ENCODE measurements around the gene SLX4. TPM values are rescaled to one million over a fixed set of nuclear protein-coding genes. Genes with fewer than 3 reads are reported as not detected.

The SLX4 gene
- total RNA-seq, 5 donors from 2014 or later (not counting 1 experiment from before 2014, with no cell fraction given) = 6.3 to 9.4 (median 8.5) TPM

DNA sequence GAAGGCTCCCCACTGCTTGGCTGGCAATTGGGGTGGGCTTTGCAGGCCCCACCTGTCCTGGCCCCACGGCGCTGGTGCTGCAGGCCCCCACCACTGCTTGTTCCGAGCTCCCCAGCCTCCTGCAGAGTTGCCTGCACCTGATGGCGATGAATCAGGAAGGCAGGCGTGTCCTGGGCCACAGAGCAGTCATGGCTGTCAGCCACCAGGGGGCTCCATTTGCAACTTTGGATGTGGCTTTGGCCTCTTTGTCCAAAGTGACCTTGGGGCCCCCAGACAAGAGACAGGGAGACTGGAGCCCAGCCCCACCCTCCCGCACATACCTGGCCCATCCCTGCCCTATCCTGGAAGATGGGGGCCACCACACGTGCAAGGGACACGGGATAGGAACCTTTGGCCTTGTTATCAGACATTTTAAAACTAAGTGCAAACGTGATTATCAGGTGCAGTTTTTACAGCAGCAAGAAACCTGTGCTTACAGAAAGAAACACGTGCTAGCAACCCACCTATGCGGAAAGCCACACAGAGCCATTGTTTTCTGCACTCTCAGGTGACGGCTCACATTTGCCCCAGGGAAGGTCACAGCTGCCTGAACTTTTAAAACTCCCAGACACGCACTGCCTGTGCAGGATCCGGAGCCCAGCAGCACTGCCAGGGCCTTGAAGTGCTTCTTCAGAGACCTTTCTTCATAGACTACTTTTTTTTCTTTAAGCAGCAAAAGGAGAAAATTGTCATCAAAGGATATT is 43.0 kb upstream of the SLX4 start, which contains the start of gene DNASE1:
Gene DNASE1, plus strand, starts transcription at position 443 of the 743 bp plus-strand sequence. CDS start 683 bp downstream, outside the sequence.
- H3K4me3 Mint-ChIP-seq = no peak within 1 kb of the TSS
- WGBS (ENCODE audit: insufficient coverage) = 80% methylated on average over 14 of the region's 14 CpGs
- ChIA-PET POLR2A (no interaction called here), CTCF (interaction anchor here in 1 of 2 donors (0.6 kb wide), 1 partner anchor 225 kb away, joined by 3 read pairs; no protein-coding TSS in a partner anchor)
- peak within 1 kb of the TSS in 1 of 2 donors; percentile 56 for H3K27ac Mint-ChIP-seq
- Histone ChIP-seq H3K9me3 (no peaks in the 10 kb centered on the region), H3K4me3 (ENCODE audit: control insufficient read depth in 1 of 2, extremely low read depth in 1 of 2, low read length in 1 of 2) (no peak within 1 kb of the TSS), H3K4me1 (ENCODE audit: control insufficient read depth in 1 of 2, extremely low read depth in 1 of 2, insufficient read depth in 2 of 2, low read length in 2 of 2) (peaks cover 0 to 3% of the 10 kb centered on the region in 2 experiments), H3K36me3 (ENCODE audit: control insufficient read depth in 2 of 2, extremely low read depth in 1 of 2, insufficient read depth in 1 of 2, low read length in 1 of 2) (peaks cover 35 to 57% of the 10 kb centered on the region in 2 donors), H3K27me3 (replicated peaks in 1 of 2; ENCODE audit: control insufficient read depth in 2 of 2, extremely low read depth in 1 of 2, insufficient read depth in 2 of 2, low read length in 1 of 2) (no peaks in the 10 kb centered on the region), H3K27ac (ENCODE audit: low read length) (no peak within 1 kb of the TSS)
- DNase-seq (peak in 34 of 35 experiments; percentile 11 to 71 (median 40)), ATAC-seq (replicated peaks in 1 of 4) (peak; percentile 57 to 77 (median 68))
- H3K27me3 Mint-ChIP-seq = no peaks in the 10 kb centered on the region
- H3K4me1 Mint-ChIP-seq = peaks cover 0 to 6% (median 2%) of the 10 kb centered on the region in 3 donors
- no peaks in the 10 kb centered on the region for H3K9me3 Mint-ChIP-seq
- H3K36me3 Mint-ChIP-seq = peaks cover 23% of the 10 kb centered on the region

DNA sequence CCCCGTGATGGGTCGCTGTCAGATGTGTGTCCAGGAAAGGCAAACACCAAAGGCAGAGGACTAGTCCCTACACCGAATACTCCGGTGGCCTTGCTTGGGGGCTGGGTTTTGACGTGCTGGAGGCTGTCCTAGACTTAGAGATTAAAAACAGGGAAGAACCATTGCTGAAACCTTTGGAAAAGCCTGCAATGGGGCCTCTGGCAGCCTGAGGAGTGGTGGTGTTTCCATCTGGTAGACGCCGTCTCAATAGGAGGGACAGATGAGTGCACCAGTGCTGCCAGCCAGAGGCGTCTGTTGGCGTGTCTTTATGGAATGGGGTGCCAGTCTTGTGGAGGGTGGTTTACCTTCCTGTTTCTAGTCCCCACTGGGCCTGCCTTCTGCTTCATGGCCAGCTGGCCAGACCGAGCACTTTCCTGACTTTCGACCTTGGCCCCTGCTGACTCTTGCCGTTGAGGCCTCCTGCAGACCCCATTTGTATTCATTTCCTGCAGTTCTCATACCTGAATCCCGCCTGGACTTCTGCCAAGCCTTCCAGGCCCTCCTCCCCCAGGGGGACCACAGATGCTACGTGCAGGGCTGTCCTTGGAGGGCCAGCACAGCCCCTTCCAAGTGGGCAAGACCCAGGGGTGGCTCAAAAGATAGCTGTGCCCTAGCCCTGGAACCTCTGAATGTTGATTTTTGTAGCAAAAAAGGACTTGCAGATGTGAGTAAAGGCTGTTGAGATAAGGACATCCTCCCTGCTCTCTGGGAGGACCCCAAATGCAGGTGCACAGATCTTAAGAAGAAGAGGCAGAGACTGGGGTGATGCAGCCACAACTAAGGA is 41.2 kb upstream of the SLX4 start:
- no peak for DNase-seq
- H3K9me3 Mint-ChIP-seq = no peaks in the 10 kb centered on the region
- H3K36me3 Mint-ChIP-seq = peaks cover 15% of the 10 kb centered on the region
- Histone ChIP-seq H3K4me1 (ENCODE audit: control insufficient read depth in 1 of 2, extremely low read depth in 1 of 2, insufficient read depth in 2 of 2, low read length in 2 of 2) (peaks cover 0 to 3% of the 10 kb centered on the region in 2 experiments), H3K36me3 (ENCODE audit: control insufficient read depth in 2 of 2, extremely low read depth in 1 of 2, insufficient read depth in 1 of 2, low read length in 1 of 2) (peaks cover 26 to 44% of the 10 kb centered on the region in 2 donors), H3K27ac (ENCODE audit: low read length) (no peak overlapping the region), H3K27me3 (replicated peaks in 1 of 2; ENCODE audit: control insufficient read depth in 2 of 2, extremely low read depth in 1 of 2, insufficient read depth in 2 of 2, low read length in 1 of 2) (no peaks in the 10 kb centered on the region), H3K4me3 (ENCODE audit: control insufficient read depth in 1 of 2, extremely low read depth in 1 of 2, low read length in 1 of 2) (no peak overlapping the region), H3K9me3 (no peaks in the 10 kb centered on the region)
- ChIA-PET CTCF (no interaction called here), POLR2A (no interaction called here)
- peaks cover 0 to 6% (median 2%) of the 10 kb centered on the region in 3 donors for H3K4me1 Mint-ChIP-seq
- H3K27me3 Mint-ChIP-seq = no peaks in the 10 kb centered on the region
- no peak for ATAC-seq (replicated peaks in 1 of 4)
- H3K4me3 Mint-ChIP-seq = no peak overlapping the region
- WGBS (ENCODE audit: insufficient coverage) = 89% methylated on average over 13 of the region's 14 CpGs
- H3K27ac Mint-ChIP-seq = no peak overlapping the region

DNA sequence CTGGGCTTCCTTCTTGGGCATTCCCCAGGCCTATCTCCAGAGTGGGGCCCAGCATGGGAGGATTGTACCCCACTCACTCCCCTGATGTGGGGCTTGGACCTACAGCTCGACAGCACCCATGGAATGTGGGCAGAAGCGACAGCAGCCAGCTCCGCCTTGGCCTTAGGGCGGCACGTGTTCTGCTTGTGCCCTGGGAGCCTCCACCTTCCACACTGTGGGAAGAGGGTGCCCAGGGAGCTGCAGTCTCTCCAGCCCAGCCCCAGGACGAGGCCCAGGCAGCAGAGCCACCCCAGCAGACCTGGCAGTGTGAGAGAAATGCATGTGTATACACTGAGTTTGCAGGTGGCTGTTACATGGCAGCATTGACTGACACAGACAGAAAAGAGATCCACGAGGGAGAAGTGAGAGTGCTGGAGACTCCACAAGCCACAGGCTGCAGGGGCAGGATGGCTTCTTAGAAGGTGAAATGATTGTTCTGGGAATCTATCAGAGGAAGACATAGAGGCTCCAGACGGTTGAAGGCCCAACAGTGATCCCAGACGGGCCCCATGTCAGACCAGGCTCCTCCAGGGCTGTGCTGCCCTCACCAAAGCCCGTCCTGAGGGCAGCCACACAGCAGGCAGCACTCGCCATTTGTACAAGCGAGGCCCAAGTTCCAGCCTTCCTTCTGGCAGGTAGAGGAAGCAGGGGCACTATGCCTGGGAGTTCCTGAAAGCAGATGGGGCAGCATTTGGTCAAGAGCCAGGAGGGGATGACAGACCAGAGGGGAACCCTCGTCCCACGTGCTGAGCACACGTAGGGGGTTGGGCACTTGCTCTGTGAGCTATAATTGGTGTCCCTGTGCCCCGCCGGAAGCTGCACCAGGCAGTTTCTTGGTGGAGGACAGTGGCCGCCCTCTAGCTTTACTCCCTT is 40.3 kb upstream of the SLX4 start:
- Histone ChIP-seq H3K4me1 (ENCODE audit: control insufficient read depth in 1 of 2, extremely low read depth in 1 of 2, insufficient read depth in 2 of 2, low read length in 2 of 2) (peaks cover 0 to 3% of the 10 kb centered on the region in 2 experiments), H3K4me3 (ENCODE audit: control insufficient read depth in 1 of 2, extremely low read depth in 1 of 2, low read length in 1 of 2) (no peak overlapping the region), H3K36me3 (ENCODE audit: control insufficient read depth in 2 of 2, extremely low read depth in 1 of 2, insufficient read depth in 1 of 2, low read length in 1 of 2) (peaks cover 22 to 35% of the 10 kb centered on the region in 2 donors), H3K27ac (ENCODE audit: low read length) (no peak overlapping the region), H3K9me3 (no peaks in the 10 kb centered on the region), H3K27me3 (replicated peaks in 1 of 2; ENCODE audit: control insufficient read depth in 2 of 2, extremely low read depth in 1 of 2, insufficient read depth in 2 of 2, low read length in 1 of 2) (no peaks in the 10 kb centered on the region)
- WGBS (ENCODE audit: insufficient coverage) = 86% methylated on average over 16 of the region's 18 CpGs
- Mint-ChIP-seq H3K27me3 (no peaks in the 10 kb centered on the region), H3K4me3 (no peak overlapping the region), H3K9me3 (no peaks in the 10 kb centered on the region), H3K4me1 (peaks cover 0 to 6% (median 2%) of the 10 kb centered on the region in 3 donors), H3K36me3 (peaks cover 8% of the 10 kb centered on the region), H3K27ac (no peak overlapping the region)
- ChIA-PET CTCF (no interaction called here), POLR2A (no interaction called here)
- DNase-seq = peak in 1 of 35 experiments; percentile 8
- ATAC-seq (replicated peaks in 1 of 4) = no peak

DNA sequence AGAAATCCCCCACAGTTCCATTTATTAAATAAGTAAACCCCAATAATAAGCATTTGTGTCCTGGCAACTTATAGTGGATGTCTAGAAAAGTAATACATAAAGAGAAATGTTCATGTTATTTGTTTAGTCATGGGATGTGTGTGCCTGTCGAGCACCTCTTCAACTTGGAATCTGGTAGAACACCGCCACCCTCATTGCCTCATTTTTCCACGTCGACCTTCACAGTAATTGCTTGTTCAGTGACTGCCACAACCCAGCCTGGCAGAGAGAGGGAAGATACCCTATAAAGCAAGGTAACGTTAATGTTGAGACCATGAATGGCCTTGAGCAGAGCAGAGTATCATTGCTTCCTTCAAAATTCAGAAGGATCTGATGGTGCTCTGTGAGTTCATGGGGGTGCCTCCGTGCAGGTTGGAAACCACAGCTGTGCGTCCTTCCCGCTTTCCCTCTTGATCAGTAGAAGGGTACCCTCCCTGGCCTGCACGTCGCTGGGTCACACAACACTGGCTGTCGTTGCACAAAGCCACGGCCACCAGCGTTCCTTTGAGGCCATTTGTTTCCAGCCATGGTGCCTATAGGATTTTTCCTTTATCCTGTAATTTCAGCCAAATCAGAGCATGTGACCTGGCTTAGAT is 39.3 kb upstream of the SLX4 start:
- 86% methylated on average over 4 of the region's 13 CpGs for WGBS (ENCODE audit: insufficient coverage)
- Histone ChIP-seq H3K4me1 (ENCODE audit: control insufficient read depth in 1 of 2, extremely low read depth in 1 of 2, insufficient read depth in 2 of 2, low read length in 2 of 2) (peaks cover 0 to 3% of the 10 kb centered on the region in 2 experiments), H3K4me3 (ENCODE audit: control insufficient read depth in 1 of 2, extremely low read depth in 1 of 2, low read length in 1 of 2) (no peak overlapping the region), H3K27me3 (replicated peaks in 1 of 2; ENCODE audit: control insufficient read depth in 2 of 2, extremely low read depth in 1 of 2, insufficient read depth in 2 of 2, low read length in 1 of 2) (no peaks in the 10 kb centered on the region), H3K27ac (ENCODE audit: low read length) (no peak overlapping the region), H3K36me3 (ENCODE audit: control insufficient read depth in 2 of 2, extremely low read depth in 1 of 2, insufficient read depth in 1 of 2, low read length in 1 of 2) (peaks cover 22 to 28% of the 10 kb centered on the region in 2 donors), H3K9me3 (no peaks in the 10 kb centered on the region)
- Mint-ChIP-seq H3K4me1 (peaks cover 0 to 6% (median 2%) of the 10 kb centered on the region in 3 donors), H3K36me3 (peaks cover 13% of the 10 kb centered on the region), H3K27ac (no peak overlapping the region), H3K9me3 (no peaks in the 10 kb centered on the region), H3K4me3 (no peak overlapping the region), H3K27me3 (no peaks in the 10 kb centered on the region)
- ChIA-PET CTCF (interaction anchor here in 1 of 2 donors (0.7 kb wide), 2 partner anchors 14 to 685 kb away, joined by 3 to 4 read pairs; no protein-coding TSS in a partner anchor), POLR2A (no interaction called here)
- no peak for DNase-seq
- ATAC-seq (replicated peaks in 1 of 4) = no peak

DNA sequence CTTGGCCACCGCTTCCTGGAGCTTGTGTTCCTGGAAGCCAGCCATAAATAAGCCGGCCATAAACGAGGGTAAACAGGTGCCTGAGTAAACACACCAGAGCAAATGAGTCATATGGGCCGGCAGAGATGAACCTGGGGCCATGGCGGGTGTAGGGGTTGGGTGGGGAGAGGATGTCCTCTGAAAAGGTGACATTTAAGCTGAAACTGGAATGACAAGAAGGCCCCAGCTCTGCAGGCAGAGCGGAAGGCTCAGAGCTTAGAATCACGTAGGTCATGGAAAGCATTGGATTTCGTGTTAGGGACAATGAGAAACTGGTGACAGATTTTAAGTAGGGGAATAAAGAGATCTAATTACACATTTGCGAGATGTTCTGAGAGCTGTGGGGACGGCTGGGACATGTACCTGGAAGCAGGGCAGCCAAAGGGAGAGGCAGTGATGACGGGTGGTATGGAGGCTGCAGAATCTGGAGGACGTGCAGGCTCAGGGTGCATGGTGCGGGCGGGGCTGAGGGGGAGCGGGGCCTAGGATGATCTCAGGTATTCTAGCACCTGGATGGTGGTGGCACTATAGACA is 35.0 kb upstream of the SLX4 start:
- Mint-ChIP-seq H3K36me3 (peaks cover 20% of the 10 kb centered on the region), H3K4me1 (no peaks in the 10 kb centered on the region), H3K4me3 (no peak overlapping the region), H3K9me3 (no peaks in the 10 kb centered on the region), H3K27me3 (no peaks in the 10 kb centered on the region), H3K27ac (peak overlapping the region; percentile 36 to 52)
- no peak overlapping the region for H3K4me3 ChIP-seq (ENCODE audit: control insufficient read depth in 1 of 2, extremely low read depth in 1 of 2, low read length in 1 of 2)
- H3K27ac ChIP-seq (ENCODE audit: low read length) = no peak overlapping the region
- peaks cover 13 to 34% of the 10 kb centered on the region in 2 donors for H3K36me3 ChIP-seq (ENCODE audit: control insufficient read depth in 2 of 2, extremely low read depth in 1 of 2, insufficient read depth in 1 of 2, low read length in 1 of 2)
- H3K4me1 ChIP-seq (ENCODE audit: control insufficient read depth in 1 of 2, extremely low read depth in 1 of 2, insufficient read depth in 2 of 2, low read length in 2 of 2) = no peaks in the 10 kb centered on the region
- H3K9me3 ChIP-seq = no peaks in the 10 kb centered on the region
- ChIA-PET POLR2A (no interaction called here), CTCF (no interaction called here)
- ATAC-seq (replicated peaks in 1 of 4) (no peak), DNase-seq (no peak)
- WGBS (ENCODE audit: insufficient coverage) = 85% methylated on average over 14 of the region's 15 CpGs
- H3K27me3 ChIP-seq (replicated peaks in 1 of 2; ENCODE audit: control insufficient read depth in 2 of 2, extremely low read depth in 1 of 2, insufficient read depth in 2 of 2, low read length in 1 of 2) = no peaks in the 10 kb centered on the region
